ENCODE results near the gene GRB10.
"Not testable (repeated sequence)": the region's sequence is repeated elsewhere in the genome, so short reads cannot be mapped to it uniquely, and the experiment has no call there.

Gene GRB10

GRCh38 chr7:50554431-50555322 is 228.0 kb downstream of the GRB10 start:
- no peak for DNase-seq (ENCODE audit: low read depth in 2 of 2)

GRCh38 chr7:50553973-50554372 is 228.7 kb downstream of the GRB10 start:
- no peak for DNase-seq (ENCODE audit: low read depth in 2 of 2)

- no peak for DNase-seq (ENCODE audit: low read depth in 2 of 2)
Observed at GRCh38 chr7:50552921-50553320, 229.8 kb downstream of the GRB10 start.

GRCh38 chr7:50552139-50552538 is 230.6 kb downstream of the GRB10 start:
- DNase-seq (ENCODE audit: low read depth in 2 of 2) = no peak

- DNase-seq (ENCODE audit: low read depth in 2 of 2) = not testable (repeated sequence)
Observed at GRCh38 chr7:50545613-50546012, 237.1 kb downstream of the GRB10 start.

- no peak for DNase-seq (ENCODE audit: low read depth in 2 of 2)
Observed at GRCh38 chr7:50544992-50545391, 237.7 kb downstream of the GRB10 start.

GRCh38 chr7:50543776-50544442 is 238.8 kb downstream of the GRB10 start:
- no peak for DNase-seq (ENCODE audit: low read depth in 2 of 2)

- DNase-seq (ENCODE audit: low read depth in 2 of 2) = no peak
Observed at GRCh38 chr7:50542132-50542531, 240.6 kb downstream of the GRB10 start.

GRCh38 chr7:50540785-50541579 is 241.7 kb downstream of the GRB10 start:
- no peak for DNase-seq (ENCODE audit: low read depth in 2 of 2)
